ENCODE data around the gene EPHA1. TPM values are rescaled to one million over a fixed set of nuclear protein-coding genes. Genes with fewer than 3 reads are reported as not detected.

Gene EPHA1
- total and polyA plus RNA-seq, 4 donors, result 10.3 to 21.0 (median 11.3) TPM

DNA sequence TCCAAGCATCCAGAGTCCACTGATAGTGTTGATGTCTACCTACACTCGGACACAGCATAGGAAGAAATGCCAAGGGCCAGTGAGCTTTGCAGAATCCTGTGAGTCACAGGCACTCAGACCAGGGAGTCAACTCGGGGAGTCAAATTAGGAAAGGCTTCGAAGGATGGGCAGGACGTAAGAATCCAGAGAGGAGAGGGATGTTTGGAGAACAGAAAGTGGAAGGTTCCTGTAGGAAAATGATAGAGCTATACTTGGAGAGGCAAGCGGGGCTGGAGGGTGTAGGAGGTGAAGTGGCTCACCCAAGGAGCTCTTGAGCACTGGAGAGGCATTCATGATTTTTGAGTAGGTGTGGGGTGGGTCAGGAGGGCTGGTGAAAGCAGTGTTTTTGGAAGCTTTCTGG is 24.5 kb downstream of the EPHA1 start:
- Histone ChIP-seq H3K4me1 (ENCODE audit: control insufficient read depth in 4 of 4, insufficient read depth in 4 of 4, low read length in 3 of 4) (peaks cover 18 to 65% (median 50%) of the 10 kb centered on the region in 4 donors), H3K27ac (ENCODE audit: low read depth in 1 of 2, low read length in 2 of 2) (peak overlapping the region in 1 of 2 donors; percentile 96), H3K9me3 (ENCODE audit: control insufficient read depth in 4 of 4, low read length in 3 of 4) (no peaks in the 10 kb centered on the region), H3K36me3 (ENCODE audit: control insufficient read depth in 4 of 4, insufficient read depth in 3 of 4, low read depth in 1 of 4, low read length in 3 of 4) (peaks cover 4 to 15% (median 7%) of the 10 kb centered on the region in 4 donors), H3K4me3 (ENCODE audit: low read depth in 1 of 3, low read length in 3 of 3) (no peak overlapping the region), H3K9ac (ENCODE audit: low read depth in 1 of 2, low read length in 2 of 2) (no peak overlapping the region), H3K27me3 (ENCODE audit: control insufficient read depth in 4 of 4, insufficient read depth in 4 of 4, low read length in 3 of 4) (no peaks in the 10 kb centered on the region)
- 78% methylated on average over 5 of the region's 5 CpGs for WGBS
- DNase-seq (ENCODE audit: low spot score), result no peak
- TF ChIP-seq SP1 (IDR thresholded peaks at IDR 0.05) (no peak), EGR1 (IDR thresholded peaks at IDR 0.05; ENCODE audit: low read depth in 2 of 2) (no peak), NR2F2 (IDR thresholded peaks at IDR 0.05) (no peak), YY1 (IDR thresholded peaks at IDR 0.05) (no peak), GABPA (IDR thresholded peaks at IDR 0.05 in 1 of 2, conservative IDR thresholded peaks at IDR 0.05 in 1 of 2) (no peak), TAF1 (conservative IDR thresholded peaks at IDR 0.05) (no peak)
- TF ChIP-seq, protein P1, sequence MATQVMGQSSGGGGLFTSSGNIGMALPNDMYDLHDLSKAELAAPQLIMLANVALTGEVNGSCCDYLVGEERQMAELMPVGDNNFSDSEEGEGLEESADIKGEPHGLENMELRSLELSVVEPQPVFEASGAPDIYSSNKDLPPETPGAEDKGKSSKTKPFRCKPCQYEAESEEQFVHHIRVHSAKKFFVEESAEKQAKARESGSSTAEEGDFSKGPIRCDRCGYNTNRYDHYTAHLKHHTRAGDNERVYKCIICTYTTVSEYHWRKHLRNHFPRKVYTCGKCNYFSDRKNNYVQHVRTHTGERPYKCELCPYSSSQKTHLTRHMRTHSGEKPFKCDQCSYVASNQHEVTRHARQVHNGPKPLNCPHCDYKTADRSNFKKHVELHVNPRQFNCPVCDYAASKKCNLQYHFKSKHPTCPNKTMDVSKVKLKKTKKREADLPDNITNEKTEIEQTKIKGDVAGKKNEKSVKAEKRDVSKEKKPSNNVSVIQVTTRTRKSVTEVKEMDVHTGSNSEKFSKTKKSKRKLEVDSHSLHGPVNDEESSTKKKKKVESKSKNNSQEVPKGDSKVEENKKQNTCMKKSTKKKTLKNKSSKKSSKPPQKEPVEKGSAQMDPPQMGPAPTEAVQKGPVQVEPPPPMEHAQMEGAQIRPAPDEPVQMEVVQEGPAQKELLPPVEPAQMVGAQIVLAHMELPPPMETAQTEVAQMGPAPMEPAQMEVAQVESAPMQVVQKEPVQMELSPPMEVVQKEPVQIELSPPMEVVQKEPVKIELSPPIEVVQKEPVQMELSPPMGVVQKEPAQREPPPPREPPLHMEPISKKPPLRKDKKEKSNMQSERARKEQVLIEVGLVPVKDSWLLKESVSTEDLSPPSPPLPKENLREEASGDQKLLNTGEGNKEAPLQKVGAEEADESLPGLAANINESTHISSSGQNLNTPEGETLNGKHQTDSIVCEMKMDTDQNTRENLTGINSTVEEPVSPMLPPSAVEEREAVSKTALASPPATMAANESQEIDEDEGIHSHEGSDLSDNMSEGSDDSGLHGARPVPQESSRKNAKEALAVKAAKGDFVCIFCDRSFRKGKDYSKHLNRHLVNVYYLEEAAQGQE (IDR thresholded peaks at IDR 0.05), result no peak
- TF ChIP-seq, protein P2, sequence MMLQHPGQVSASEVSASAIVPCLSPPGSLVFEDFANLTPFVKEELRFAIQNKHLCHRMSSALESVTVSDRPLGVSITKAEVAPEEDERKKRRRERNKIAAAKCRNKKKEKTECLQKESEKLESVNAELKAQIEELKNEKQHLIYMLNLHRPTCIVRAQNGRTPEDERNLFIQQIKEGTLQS (IDR thresholded peaks at IDR 0.05), result no peak

DNA sequence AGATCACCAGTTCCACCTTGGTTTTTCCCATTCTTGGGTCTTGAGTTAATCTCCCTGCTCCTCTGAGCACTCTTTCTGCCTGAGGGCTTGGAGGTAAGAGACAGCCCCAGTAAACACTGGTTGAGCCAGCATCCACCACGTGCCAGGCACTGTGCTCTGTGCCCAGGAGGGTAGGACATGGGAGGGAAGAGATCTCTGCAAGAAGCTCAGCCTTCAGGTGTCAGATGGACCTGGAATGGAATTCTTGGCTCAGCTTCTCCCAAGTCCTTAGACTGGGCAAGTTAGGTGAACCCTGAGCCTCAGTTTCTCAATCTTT is 25.1 kb downstream of the EPHA1 start:
- Histone ChIP-seq H3K4me3 (ENCODE audit: low read depth in 1 of 3, low read length in 3 of 3) (no peak overlapping the region), H3K9ac (ENCODE audit: low read depth in 1 of 2, low read length in 2 of 2) (no peak overlapping the region), H3K9me3 (ENCODE audit: control insufficient read depth in 4 of 4, low read length in 3 of 4) (no peaks in the 10 kb centered on the region), H3K4me1 (ENCODE audit: control insufficient read depth in 4 of 4, insufficient read depth in 4 of 4, low read length in 3 of 4) (peaks cover 18 to 63% (median 50%) of the 10 kb centered on the region in 4 donors), H3K27me3 (ENCODE audit: control insufficient read depth in 4 of 4, insufficient read depth in 4 of 4, low read length in 3 of 4) (no peaks in the 10 kb centered on the region), H3K27ac (ENCODE audit: low read depth in 1 of 2, low read length in 2 of 2) (peak overlapping the region; percentile 96 to 98), H3K36me3 (ENCODE audit: control insufficient read depth in 4 of 4, insufficient read depth in 3 of 4, low read depth in 1 of 4, low read length in 3 of 4) (peaks cover 0 to 10% (median 3%) of the 10 kb centered on the region in 4 donors)
- WGBS, result 93% methylated on average over 1 of the region's 1 CpG
- TF ChIP-seq, protein P3, sequence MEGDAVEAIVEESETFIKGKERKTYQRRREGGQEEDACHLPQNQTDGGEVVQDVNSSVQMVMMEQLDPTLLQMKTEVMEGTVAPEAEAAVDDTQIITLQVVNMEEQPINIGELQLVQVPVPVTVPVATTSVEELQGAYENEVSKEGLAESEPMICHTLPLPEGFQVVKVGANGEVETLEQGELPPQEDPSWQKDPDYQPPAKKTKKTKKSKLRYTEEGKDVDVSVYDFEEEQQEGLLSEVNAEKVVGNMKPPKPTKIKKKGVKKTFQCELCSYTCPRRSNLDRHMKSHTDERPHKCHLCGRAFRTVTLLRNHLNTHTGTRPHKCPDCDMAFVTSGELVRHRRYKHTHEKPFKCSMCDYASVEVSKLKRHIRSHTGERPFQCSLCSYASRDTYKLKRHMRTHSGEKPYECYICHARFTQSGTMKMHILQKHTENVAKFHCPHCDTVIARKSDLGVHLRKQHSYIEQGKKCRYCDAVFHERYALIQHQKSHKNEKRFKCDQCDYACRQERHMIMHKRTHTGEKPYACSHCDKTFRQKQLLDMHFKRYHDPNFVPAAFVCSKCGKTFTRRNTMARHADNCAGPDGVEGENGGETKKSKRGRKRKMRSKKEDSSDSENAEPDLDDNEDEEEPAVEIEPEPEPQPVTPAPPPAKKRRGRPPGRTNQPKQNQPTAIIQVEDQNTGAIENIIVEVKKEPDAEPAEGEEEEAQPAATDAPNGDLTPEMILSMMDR (IDR thresholded peaks at IDR 0.05; ENCODE audit: low read depth, low read length, missing input control), result no peak
- DNase-seq (ENCODE audit: low spot score), result no peak

DNA sequence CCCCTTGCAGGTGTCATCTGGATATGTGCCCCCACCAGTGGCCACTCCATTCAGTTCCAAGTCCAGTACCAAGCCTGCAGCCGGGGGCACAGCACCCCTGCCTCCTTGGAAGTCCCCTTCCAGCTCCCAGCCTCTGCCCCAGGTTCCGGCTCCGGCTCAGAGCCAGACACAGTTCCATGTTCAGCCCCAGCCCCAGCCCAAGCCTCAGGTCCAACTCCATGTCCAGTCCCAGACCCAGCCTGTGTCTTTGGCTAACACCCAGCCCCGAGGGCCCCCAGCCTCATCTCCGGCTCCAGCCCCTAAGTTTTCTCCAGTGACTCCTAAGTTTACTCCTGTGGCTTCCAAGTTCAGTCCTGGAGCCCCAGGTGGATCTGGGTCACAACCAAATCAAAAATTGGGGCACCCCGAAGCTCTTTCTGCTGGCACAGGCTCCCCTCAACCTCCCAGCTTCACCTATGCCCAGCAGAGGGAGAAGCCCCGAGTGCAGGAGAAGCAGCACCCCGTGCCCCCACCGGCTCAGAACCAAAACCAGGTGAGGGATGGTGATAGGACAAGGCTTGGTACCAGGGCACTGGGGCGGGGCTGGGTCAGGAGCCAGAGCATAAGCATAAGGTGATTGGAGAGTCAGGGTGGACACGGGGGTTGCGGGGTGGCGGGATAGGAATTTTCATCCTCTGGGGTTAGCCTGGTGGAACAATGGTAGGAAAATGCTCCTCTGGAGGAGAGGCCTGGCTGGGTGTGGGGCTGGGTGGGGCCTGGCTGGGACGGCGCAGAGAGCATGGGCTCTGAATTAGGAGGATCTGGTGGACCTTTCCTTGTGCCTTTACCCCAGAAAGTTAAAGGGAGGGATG is 25.6 kb downstream of the EPHA1 start:
- 93% methylated on average over 15 of the region's 15 CpGs for WGBS
- no peak for DNase-seq (ENCODE audit: low spot score)
- peaks cover 18 to 63% (median 50%) of the 10 kb centered on the region in 4 donors for H3K4me1 ChIP-seq (ENCODE audit: control insufficient read depth in 4 of 4, insufficient read depth in 4 of 4, low read length in 3 of 4)
- no peaks in the 10 kb centered on the region for H3K27me3 ChIP-seq (ENCODE audit: control insufficient read depth in 4 of 4, insufficient read depth in 4 of 4, low read length in 3 of 4)
- peak overlapping the region in 1 of 2 donors; percentile 92 for H3K9ac ChIP-seq (ENCODE audit: low read depth in 1 of 2, low read length in 2 of 2)
- peaks cover 0 to 4% (median 1%) of the 10 kb centered on the region in 4 donors for H3K36me3 ChIP-seq (ENCODE audit: control insufficient read depth in 4 of 4, insufficient read depth in 3 of 4, low read depth in 1 of 4, low read length in 3 of 4)
- H3K27ac ChIP-seq (ENCODE audit: low read depth in 1 of 2, low read length in 2 of 2), result peak overlapping the region; percentile 96 to 98
- H3K9me3 ChIP-seq (ENCODE audit: control insufficient read depth in 4 of 4, low read length in 3 of 4), result no peaks in the 10 kb centered on the region
- peak overlapping the region; percentile 84 to 92 (median 87) for H3K4me3 ChIP-seq (ENCODE audit: low read depth in 1 of 3, low read length in 3 of 3)
- TF ChIP-seq, protein P4, sequence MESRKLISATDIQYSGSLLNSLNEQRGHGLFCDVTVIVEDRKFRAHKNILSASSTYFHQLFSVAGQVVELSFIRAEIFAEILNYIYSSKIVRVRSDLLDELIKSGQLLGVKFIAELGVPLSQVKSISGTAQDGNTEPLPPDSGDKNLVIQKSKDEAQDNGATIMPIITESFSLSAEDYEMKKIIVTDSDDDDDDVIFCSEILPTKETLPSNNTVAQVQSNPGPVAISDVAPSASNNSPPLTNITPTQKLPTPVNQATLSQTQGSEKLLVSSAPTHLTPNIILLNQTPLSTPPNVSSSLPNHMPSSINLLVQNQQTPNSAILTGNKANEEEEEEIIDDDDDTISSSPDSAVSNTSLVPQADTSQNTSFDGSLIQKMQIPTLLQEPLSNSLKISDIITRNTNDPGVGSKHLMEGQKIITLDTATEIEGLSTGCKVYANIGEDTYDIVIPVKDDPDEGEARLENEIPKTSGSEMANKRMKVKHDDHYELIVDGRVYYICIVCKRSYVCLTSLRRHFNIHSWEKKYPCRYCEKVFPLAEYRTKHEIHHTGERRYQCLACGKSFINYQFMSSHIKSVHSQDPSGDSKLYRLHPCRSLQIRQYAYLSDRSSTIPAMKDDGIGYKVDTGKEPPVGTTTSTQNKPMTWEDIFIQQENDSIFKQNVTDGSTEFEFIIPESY (IDR thresholded peaks at IDR 0.05), result no peak
- TF ChIP-seq NR2F2 (IDR thresholded peaks at IDR 0.05) (no peak), HNF4G (IDR thresholded peaks at IDR 0.05) (no peak), FOXA2 (IDR thresholded peaks at IDR 0.05) (no peak), EGR1 (IDR thresholded peaks at IDR 0.05; ENCODE audit: low read depth in 2 of 2) (no peak), SP1 (IDR thresholded peaks at IDR 0.05) (no peak), HNF4A (conservative IDR thresholded peaks at IDR 0.05) (no peak), GABPA (IDR thresholded peaks at IDR 0.05 in 1 of 2, conservative IDR thresholded peaks at IDR 0.05 in 1 of 2) (no peak), TAF1 (conservative IDR thresholded peaks at IDR 0.05) (no peak), FOXA1 (IDR thresholded peaks at IDR 0.05) (no peak), YY1 (IDR thresholded peaks at IDR 0.05) (no peak), JUND (IDR thresholded peaks at IDR 0.05) (no peak), RXRA (IDR thresholded peaks at IDR 0.05) (no peak)
- TF ChIP-seq, protein P5, sequence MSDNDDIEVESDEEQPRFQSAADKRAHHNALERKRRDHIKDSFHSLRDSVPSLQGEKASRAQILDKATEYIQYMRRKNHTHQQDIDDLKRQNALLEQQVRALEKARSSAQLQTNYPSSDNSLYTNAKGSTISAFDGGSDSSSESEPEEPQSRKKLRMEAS (IDR thresholded peaks at IDR 0.05), result no peak
- TF ChIP-seq, protein P2 (IDR thresholded peaks at IDR 0.05), result no peak
